Hippocampal formation (tissue), 2 donors: ENCODE results near the gene IL17F.

Experiments
- DNase-seq, 2 donors: peaks; one replicate each; lab custom pipeline; 2025; lab: John Stamatoyannopoulos, UW

IL17F gene

GRCh38 chr6:52244400-52244799, at the start of gene IL17F:
Gene IL17F, minus strand, starts transcription at chr6:52244500. Its CDS starts 71 bp downstream, at chr6:52244429.
- no peak for DNase-seq

DNA sequence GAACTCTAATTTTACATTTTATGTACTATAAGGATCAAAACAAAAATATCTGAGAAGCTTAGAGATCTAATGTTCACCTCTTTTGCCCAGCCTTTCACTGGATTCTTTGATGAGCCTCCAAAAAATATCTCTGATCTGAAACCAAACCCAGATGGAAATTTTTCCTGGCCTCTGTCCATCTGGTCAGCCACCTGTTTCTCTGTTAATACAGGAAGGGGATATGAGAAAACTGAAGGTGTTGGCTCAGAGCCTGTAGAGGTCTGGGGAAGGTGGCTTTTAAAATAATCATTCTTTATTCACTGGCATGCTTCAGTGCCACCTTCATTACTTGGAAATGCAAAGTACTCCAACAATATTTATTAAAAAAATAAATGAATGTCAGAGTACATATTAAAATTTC, 48.8 kb upstream of the IL17F start:
- no peak for DNase-seq

GRCh38 chr6:52288841-52289240, 44.5 kb upstream of the IL17F start:
- DNase-seq: no peak

DNA sequence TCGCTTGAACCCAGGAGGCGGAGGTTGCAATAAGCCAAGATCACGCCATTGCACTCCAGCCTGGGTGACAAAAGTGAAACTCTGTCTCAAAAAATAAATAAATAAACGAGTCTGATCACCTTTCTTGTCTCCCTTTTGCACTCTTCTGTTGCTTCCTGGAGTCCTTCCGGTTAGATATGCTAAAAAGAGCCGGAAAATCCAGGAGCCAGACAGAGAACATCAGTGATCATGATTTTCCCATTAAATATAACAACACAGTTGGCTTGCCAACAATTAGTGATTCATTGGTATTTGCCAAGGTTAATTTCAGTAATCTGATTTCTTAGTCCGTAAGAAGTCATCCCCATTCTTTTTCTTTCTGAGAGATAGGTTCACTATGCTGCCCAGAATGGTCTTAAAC, 43.9 kb upstream of the IL17F start:
- no peak for DNase-seq

DNA sequence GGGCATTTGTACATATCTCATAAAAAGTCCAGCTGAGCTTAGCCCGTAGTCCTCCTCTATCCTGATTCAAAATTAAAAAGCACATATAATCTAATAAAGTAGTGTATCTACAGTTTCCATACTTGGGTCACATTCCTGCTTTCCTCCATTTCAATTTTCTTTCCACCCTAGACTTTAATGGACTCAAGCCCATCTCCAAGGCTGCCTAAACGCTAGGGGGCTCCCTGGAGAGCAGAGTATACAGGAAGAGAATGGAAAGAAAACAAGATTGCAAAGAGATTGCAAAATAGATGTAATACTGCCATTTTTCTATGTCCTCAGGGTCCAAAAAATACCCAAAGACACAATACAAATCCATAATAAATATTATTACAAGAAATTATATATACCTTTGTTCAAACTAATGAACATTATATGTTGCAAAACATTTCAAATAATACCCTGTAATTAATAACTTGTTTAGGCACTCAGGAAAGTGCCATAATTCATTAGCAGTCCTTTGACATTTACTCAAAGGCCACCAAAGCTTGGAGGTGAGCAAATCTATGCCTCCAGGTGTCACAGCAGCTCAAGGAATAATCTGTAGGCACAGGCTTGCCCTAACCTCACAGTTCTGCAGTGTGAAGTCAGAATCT, 42.6 kb upstream of the IL17F start:
- peak; percentile 56 to 73 for DNase-seq

- DNase-seq: peak in 1 of 2 donors; percentile 78
Measured at GRCh38 chr6:52285177-52286068, 41.1 kb upstream of the IL17F start.

DNA sequence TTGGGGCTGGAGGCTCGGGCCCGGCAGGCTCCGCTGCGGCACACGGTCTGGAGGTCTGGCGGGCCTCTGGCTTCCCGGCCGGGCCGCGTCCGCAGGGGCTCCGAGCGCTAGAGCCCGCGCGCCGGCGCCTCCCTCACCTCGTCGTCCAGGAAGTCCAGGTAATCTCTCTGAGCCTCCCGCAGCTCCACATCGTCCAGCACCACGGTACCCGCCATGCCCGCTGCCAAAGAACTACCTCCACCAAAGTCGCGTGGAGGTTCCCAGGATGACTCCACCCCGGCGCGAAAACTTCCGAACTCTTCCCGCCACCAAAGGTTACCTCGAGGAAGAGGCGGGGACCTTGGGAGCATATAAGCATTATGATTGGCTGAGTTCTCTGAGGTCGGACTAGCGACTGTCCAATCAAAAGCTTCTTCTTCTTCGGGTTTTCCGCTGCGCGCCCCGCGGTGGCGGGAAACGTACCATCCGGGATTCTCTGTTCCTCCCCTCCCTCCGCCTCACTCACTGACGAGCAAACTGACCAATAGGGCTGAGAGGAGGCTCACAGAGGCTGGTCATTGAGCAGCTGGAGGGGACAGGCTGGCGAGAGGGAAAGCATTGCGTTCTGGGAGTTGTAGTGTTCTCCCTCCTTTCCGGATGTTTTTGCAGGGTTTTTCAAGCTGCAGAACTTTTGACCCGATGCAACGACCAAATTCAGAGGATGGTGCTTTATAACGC, 40.3 kb upstream of the IL17F start, which contains the start of gene MCM3:
Gene MCM3, minus strand, starts transcription at position 283 of the 717 bp plus-strand sequence. Its CDS starts 68 bp downstream, at position 215.
- DNase-seq: peak; percentile 96 to 100

- DNase-seq: no peak
Measured at GRCh38 chr6:52284131-52284459, 39.8 kb upstream of the IL17F start.

GRCh38 chr6:52283111-52283510, 38.8 kb upstream of the IL17F start:
- DNase-seq: no peak

- no peak for DNase-seq
Measured at GRCh38 chr6:52276130-52276529, 31.8 kb upstream of the IL17F start.

DNA sequence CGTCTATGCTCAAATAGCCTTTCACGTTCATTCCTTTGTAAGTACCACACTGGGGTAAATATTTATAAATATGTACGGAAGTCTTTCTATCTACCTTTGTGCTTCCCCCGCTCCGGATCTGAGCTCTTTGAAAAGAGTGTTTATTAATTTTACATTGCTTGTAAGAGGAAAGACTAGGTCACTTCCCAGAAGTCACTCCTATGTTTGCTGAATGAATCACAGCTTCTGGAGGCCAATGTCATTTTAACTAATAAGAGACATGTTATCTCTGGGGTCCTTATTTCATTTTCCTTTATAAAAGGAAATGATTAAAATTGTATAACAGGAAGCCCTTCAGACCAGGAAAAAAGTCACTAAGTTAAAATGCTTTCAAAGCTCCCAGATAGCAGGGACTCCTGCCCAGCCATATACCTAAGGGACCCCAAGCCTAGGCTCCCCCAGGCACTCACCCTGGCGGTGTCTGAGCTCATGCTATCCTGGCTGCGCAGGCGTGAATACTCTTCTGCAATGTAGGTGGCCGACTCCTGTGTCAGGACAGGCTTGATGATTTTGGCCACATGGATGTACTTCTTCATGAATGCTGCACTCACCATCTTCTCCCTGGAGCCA, 27.7 kb upstream of the IL17F start:
- DNase-seq: no peak

DNA sequence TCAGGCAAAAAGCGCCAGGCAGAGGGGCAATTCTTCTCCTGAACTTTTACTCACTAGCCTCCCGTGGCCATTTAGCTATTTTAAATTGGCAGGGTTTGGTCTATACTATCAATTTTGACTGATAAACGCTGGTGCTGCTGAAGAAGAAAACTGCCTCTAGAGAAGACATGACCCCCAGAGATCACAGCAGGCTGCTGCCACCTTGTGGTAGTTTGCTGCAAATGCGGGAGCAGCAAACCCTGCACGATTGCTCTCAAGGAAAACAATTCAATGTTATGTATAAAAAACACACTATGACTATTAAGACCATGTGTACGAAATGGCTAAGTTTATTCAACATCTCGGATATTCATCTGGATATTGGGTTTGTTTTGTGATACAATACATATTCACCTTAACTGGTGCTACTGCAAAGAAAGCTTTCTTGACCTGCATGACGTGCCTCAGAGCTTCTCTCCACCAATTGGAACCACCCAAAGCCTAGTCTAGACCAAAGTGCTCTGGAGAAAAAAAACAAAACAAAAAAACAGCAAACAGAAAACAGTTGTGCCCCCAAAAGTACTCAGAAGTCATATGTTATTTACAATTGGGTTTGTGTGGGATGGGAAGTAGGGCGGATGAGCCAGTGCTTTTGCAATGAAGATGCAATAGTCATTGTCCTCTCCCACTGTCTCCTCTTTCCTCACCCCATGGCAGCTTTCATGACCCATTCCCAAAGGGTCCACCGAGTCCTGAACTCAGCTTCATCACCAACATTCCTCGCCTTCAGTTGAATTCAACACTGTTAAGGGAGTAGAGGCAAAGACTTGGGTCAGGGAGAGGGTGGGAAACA, 19.6 kb upstream of the IL17F start:
- peak; percentile 52 to 54 for DNase-seq

- no peak for DNase-seq
Measured at GRCh38 chr6:52262620-52263344, 18.5 kb upstream of the IL17F start.

DNA sequence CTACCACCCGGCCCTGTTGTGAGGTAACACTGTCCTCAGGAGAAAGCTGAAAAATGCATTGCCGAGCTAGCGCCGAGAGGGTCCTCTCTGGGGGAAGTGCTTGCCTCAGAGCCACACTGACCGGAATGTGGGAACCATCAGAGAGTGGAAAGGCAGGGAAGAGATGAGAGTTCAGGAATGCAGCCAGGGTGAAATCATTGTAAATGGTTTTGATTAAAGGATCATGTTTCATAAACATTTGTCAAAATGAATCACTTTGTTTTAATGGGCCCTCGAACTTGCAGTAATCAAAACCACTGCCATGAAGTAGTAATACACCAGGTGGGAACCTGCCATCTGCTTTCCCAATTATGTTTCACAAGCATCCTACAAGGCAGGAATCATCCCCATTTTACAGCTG, 16.9 kb upstream of the IL17F start:
- no peak for DNase-seq

DNA sequence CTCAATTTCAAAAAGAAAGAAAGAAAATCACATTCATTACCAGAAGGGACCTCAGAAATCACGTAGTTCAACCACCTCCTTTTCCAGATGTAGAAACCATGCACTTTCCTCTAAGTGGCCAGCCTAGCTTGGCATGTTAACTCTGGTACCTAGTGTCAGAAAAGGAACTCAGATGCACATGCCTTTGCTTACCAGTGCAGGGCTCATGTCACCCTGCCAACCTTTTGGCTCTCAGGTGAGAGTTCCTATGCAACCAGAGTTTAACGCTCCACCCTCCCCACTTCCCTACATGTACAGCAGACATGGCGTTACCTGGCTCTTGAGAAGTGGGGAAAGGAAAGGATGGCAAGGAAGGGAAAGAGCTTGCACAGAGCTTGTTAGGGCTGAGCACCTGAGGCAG, 16.3 kb upstream of the IL17F start:
- DNase-seq: no peak

DNA sequence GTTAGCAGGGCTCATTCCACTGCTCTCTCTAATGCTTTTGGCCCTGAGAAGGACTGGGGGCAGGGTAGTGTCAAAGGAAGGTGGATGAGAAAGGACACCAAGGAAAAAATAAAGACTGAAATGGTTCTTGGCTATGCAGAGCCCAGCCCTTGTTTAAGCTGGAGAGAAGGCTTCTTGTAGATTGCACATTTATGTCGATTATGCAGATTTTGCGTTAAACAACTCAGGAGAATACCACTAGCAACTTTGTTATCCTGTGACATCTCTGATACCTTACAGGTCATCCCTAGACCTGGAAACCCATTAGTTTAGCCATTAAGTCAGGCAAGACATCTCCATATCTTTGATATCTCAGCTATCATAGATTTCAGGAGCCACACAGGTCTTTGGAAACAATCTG, 11.1 kb upstream of the IL17F start:
- no peak for DNase-seq

- DNase-seq: no peak
Measured at GRCh38 chr6:52254731-52255378, 10.6 kb upstream of the IL17F start.

GRCh38 chr6:52253494-52253893, 9.2 kb upstream of the IL17F start:
- no peak for DNase-seq

- no peak for DNase-seq
Measured at GRCh38 chr6:52251113-52251512, 6.8 kb upstream of the IL17F start.

DNA sequence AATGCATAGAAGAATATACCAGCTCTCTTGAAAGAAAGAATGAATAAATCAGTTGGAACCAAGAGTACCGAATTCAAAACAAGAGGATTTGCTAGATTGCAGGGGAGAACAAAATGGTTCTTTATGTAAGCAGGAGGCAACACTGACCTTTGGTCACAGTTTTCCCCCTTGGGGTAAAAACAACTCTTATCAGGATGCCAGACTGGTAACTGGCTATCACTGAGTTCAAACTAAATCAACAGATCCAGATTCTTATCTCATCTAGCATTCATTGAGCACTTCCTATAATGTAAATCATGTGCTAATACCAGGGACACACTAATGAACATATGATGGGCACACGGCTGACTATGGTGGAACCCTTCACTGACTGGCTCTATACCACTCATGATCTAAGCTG, 4.8 kb upstream of the IL17F start:
- no peak for DNase-seq
